ENCODE results near the gene FLRT2.

Gene FLRT2

DNA sequence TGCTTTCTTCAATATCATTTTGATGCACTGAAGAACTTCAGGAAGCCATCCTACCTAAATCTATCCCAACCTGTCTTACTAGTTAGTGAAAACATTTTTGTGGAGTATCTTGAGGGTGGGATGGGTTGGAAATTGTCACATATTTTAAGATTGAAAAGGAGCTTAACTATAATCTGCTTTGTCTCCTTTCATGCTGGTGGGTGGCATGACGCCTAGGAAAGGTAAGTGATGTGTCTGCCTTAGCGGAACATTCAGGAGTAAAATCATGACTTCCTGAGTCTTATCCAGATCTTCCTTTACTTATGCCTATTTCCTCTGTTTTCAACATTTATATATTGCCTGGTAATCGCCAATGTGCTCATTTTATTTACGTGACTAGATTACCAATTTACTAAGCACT is 74.1 kb downstream of the FLRT2 start:
- H3K4me3 ChIP-seq (ENCODE audit: low read depth, low read length), result no peak overlapping the region
- TF ChIP-seq, protein P1, sequence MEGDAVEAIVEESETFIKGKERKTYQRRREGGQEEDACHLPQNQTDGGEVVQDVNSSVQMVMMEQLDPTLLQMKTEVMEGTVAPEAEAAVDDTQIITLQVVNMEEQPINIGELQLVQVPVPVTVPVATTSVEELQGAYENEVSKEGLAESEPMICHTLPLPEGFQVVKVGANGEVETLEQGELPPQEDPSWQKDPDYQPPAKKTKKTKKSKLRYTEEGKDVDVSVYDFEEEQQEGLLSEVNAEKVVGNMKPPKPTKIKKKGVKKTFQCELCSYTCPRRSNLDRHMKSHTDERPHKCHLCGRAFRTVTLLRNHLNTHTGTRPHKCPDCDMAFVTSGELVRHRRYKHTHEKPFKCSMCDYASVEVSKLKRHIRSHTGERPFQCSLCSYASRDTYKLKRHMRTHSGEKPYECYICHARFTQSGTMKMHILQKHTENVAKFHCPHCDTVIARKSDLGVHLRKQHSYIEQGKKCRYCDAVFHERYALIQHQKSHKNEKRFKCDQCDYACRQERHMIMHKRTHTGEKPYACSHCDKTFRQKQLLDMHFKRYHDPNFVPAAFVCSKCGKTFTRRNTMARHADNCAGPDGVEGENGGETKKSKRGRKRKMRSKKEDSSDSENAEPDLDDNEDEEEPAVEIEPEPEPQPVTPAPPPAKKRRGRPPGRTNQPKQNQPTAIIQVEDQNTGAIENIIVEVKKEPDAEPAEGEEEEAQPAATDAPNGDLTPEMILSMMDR (IDR thresholded peaks at IDR 0.05; ENCODE audit: low read depth, low read length), result no peak

DNA sequence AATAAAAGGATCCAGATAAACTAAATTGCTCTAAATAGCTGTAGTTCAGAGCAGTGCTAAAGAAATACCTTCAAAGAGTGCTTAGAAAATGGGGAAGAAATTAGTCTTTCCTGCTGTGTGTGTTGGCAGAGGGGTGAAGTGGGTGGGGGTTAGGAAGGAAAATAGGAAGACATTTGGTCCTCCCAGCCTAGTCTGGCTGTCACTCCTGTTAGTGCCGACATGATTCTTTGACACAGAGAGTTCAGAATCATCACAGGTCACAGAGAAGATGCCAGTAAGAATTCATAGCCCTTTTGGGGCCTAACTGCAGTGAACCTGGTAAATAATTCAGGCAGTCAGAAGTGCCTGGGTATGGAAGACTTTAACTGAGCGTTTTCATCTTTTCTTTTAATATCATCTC is 74.8 kb downstream of the FLRT2 start:
- H3K4me3 ChIP-seq (ENCODE audit: low read depth, low read length), result no peak overlapping the region
- TF ChIP-seq, protein P1 (IDR thresholded peaks at IDR 0.05; ENCODE audit: low read depth, low read length), result no peak

DNA sequence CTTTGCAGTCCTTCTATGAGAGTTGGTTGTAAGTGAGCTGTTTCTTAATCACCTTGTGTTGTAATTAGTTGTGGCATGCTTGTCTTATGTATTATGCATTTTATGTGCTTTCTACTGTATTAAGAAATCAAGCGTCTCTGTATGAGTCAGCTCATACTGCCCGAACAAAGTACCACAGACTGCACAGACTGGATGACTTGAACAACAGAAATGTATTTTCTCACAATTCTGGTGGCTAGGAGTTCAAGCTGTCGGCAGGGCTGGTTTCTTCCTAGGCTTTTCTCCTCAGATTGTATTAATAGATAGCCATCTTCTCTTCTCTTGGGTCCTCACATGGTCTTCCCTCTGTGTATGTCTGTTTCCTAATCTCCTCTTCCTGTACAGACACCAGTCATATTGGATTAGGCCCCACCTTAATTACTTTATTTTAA is 77.7 kb downstream of the FLRT2 start:
- no peak overlapping the region for H3K4me3 ChIP-seq (ENCODE audit: low read depth, low read length)
- TF ChIP-seq, protein P1 (IDR thresholded peaks at IDR 0.05; ENCODE audit: low read depth, low read length), result no peak

DNA sequence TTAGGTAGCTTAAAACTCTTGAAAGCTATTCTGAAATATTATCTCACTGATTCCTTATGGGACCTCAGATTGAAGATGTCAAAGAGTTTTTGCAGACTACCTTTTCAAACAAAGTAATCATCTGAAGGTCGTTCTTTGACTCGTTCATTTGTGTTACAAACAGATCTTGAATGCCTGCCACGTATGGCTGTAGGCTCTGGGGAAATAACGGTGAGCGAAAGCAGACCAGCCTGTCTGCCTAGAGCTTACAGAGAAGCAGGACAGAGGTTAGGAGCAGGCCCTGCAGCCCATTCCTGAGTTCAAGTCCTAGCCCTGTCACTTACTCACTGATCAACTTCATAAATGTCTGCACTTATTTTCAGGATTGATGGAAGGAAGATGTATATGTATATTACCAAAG is 83.6 kb downstream of the FLRT2 start:
- TF ChIP-seq, protein P1 (IDR thresholded peaks at IDR 0.05; ENCODE audit: low read depth, low read length), result no peak
- no peak overlapping the region for H3K4me3 ChIP-seq (ENCODE audit: low read depth, low read length)

DNA sequence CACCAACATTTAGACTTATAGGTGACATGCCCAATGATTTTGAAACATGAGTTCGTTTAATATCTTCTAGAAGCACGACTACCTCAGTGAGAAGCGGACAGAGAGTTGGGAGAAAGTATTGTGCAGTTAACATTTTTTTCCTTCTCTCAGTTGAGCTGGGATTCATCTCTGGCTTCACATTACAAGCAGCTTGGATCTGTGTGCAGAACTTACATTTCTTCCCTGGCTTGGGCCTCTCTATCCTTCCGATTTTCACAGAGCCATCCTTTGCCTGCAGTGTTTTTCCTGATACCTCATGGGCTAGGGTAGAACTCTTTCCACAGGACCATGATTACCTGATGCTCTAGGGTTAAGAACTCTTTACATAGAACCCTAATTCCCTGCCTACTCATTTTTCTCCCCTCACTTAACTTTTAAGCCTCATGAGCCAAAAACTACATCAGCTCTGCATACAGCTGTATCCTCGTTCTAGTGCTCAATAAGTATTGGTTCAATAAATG is 86.5 kb downstream of the FLRT2 start:
- TF ChIP-seq, protein P1 (IDR thresholded peaks at IDR 0.05; ENCODE audit: low read depth, low read length), result no peak
- H3K4me3 ChIP-seq (ENCODE audit: low read depth, low read length), result no peak overlapping the region

DNA sequence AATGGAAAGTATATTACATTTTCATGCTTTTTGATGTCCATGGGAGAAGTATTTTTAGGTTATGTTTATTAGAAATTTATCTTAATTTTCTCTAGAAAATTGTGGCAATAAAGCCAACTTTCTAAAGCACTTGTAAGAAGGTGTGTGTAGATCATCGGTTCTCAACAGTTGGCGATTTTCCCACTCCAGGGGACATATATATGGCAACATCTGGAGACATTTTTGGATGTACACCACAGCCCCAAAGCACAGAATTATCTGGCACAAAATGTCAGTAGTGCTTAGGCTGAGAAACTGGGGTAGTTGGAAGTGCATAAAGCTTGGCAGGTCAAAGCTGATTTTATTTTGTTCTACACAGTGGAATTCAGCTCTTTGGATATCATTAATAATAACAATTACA is 86.9 kb downstream of the FLRT2 start:
- TF ChIP-seq, protein P1 (IDR thresholded peaks at IDR 0.05; ENCODE audit: low read depth, low read length), result no peak
- no peak overlapping the region for H3K4me3 ChIP-seq (ENCODE audit: low read depth, low read length)

DNA sequence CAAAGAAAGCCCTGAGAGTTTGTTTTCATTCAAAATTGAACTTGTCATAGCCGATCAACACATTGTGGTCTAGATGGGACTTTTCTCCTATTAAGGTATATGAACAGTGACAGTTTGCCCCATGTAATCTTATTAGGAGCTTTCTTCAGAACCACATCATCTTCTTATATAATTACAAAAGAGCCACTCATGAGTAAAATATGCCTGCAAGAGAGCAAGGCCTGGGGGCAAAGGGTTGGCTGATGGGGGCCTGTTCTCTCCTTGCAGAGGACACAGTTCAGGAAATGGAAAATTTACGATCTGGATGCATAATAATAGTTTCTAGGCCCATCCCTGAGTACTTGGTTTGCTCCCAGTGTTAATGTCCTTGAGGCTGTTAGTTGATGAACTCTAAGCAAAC is 87.8 kb downstream of the FLRT2 start:
- no peak overlapping the region for H3K4me3 ChIP-seq (ENCODE audit: low read depth, low read length)
- TF ChIP-seq, protein P1 (IDR thresholded peaks at IDR 0.05; ENCODE audit: low read depth, low read length), result no peak
